PFSK-1 (cell line): Measurements from ENCODE around the gene DGKI.

Source experiments
- FOXP2 ChIP-seq: optimal IDR thresholded peaks from 2 replicates; pipeline ENCODE3; 2011; ENCODE audit warnings: borderline replicate concordance, control low read depth, inconsistent platforms; ENCODE audit not compliant: insufficient read depth; ENCODE audit errors: extremely low read length, extremely low read depth
- POLR2AphosphoS5 ChIP-seq: IDR thresholded peaks from 2 replicates; pipeline ENCODE4 v1.6.1; 2012; ENCODE audit warnings: low read depth, mild to moderate bottlenecking, control low read depth, low read length, moderate library complexity
- REST ChIP-seq, 2 experiments: IDR thresholded peaks; 2 replicates each; pipeline versions ENCODE4 v1.6.1 to v1.8.0; 2011 to 2012; ENCODE audit warnings: low read depth in 2 of 2, low read length in 2 of 2, control low read depth in 1 of 2, inconsistent platforms in 1 of 2, mild to moderate bottlenecking in 1 of 2, moderate library complexity in 1 of 2; ENCODE audit not compliant: insufficient read depth in 1 of 2

GRCh38 chr7:137657476-137658189 lies 189.1 kb downstream of the DGKI start:
- TF ChIP-seq POLR2AphosphoS5, result no peak
- no peak for TF ChIP-seq REST (IDR thresholded peaks at IDR 0.05; ENCODE audit: insufficient read depth in 1 of 2, low read depth in 2 of 2, low read length in 2 of 2)
- no peak for TF ChIP-seq FOXP2
